Astrocyte of the cerebellum (primary cell): ENCODE measurements around the gene RNU6-1.

ENCODE experiments used
- DNase-seq: peaks from one replicate; pipeline ENCODE4 v3.0.0-alpha.2; 2011; ENCODE audit warnings: low read depth
- H3K4me3 ChIP-seq: 2 replicates; pipeline ENCODE4 v1.5.1; 2011; ENCODE audit warnings: mild to moderate bottlenecking, low read depth, low read length, moderate library complexity
- in situ Hi-C: cut with HindIII; loops from 2 replicates; pipeline ENCODE4 v1.10.0; 2017; ENCODE audit warnings: low sequenced_read_pairs
- TF ChIP-seq, protein P1 (sequence below): IDR thresholded peaks from 2 replicates; pipeline ENCODE4 v1.5.1; 2012; ENCODE audit warnings: low read length, low read depth, moderate library complexity, mild to moderate bottlenecking; ENCODE audit errors: missing control alignments

RNU6-1 gene

DNA sequence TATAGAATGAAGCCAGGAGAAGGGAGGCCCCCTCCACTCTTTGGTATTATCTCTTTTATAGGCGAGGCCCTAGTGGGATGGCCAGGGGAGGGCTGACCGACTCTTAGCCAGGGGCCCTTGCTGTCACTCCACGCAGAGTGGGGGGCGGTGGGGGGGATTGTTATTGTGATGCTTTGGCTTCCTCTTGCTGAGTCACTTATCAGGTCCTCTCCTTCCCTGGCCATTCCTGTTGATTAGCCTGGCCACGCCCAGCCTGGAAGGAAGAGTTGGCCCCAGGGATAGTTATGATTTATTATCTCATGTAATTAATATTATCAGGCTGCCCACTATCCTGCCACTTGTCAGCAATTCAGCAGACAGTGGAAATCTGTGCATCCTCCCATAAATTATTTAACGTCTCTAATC is 40.0 kb downstream of the RNU6-1 start:
- TF ChIP-seq, protein P1, sequence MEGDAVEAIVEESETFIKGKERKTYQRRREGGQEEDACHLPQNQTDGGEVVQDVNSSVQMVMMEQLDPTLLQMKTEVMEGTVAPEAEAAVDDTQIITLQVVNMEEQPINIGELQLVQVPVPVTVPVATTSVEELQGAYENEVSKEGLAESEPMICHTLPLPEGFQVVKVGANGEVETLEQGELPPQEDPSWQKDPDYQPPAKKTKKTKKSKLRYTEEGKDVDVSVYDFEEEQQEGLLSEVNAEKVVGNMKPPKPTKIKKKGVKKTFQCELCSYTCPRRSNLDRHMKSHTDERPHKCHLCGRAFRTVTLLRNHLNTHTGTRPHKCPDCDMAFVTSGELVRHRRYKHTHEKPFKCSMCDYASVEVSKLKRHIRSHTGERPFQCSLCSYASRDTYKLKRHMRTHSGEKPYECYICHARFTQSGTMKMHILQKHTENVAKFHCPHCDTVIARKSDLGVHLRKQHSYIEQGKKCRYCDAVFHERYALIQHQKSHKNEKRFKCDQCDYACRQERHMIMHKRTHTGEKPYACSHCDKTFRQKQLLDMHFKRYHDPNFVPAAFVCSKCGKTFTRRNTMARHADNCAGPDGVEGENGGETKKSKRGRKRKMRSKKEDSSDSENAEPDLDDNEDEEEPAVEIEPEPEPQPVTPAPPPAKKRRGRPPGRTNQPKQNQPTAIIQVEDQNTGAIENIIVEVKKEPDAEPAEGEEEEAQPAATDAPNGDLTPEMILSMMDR: no peak
- in situ Hi-C loops: no loop called here
- no peak overlapping the region for H3K4me3 ChIP-seq
- DNase-seq: no peak

DNA sequence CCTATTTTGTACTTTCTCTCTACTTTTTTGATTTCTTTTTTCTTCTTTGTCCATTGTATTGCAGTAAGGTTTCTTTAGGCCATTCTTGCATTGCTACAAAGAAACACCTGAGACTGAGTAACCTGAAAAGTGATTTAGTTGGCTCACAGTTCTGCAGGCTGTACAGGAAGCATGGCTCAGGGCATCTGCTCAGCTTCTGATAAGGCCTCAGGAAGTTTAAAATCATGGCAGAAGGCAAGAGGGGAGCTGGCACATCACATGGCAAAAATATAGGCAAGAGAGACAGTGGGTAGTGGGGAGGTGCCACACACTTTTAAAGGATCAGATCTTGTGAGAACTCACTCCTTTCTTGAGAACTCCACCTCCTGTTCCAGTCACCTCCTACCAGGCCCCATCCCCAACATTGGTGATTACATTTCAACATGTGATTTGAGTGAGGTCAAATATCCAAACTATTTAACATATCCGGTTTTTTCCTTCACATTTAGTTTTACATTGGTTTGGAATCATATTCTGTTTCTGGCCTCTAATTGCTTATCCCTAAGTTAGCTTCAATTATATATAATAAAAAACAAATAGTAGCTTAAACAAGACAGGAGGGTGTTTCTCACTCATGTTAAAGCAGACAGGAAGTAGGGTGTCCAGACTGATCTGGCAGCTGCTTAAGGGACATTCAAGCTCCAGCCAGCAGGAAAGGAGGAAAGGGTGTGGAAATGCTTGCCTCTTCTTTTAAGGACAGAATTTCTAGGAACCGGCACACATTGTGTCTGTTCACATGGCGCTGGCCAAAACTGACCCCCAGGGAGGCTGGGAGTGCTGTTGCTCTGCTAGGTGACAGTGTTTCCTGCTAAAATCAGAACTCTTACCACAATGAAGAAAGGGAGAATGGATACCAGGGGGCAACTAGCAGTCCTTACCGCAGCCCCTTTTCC is 43.4 kb downstream of the RNU6-1 start:
- in situ Hi-C loops: no loop called here
- TF ChIP-seq, protein P1: no peak
- H3K4me3 ChIP-seq: no peak overlapping the region
- no peak for DNase-seq

DNA sequence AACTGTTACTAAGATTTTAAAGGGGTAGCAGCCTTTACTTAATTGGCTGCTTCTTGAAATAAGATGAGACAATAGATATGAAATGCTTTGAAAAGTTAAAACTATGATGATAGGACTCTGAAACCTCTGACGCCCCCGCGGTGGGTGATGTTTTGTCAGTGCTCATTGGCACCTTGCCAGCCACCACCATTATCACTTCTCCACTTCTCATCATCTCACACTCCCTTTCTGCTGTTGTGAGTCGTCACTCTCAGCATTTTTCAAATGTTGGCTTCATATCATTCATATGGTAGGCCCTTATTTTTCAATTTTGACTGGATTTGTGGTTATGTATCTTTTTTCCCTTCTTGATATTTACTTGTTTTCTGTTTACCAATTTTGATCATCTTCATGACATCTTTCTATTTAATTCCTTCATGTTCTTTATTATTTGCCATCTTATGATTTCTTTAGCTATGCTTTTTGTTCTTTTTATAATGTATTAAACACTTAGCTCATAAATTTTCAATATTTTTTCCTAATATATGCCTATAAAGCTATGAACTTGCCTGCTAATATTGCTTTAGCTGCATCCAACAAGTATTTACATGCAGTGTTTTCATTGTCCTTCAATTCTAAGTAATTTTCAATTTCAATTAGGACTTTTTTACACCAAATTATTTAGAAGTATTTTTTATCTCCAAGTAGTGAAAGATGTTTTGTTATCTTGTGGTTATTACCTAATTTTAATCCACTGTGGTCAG is 44.8 kb downstream of the RNU6-1 start:
- TF ChIP-seq, protein P1: no peak
- in situ Hi-C loops: no loop called here
- no peak overlapping the region for H3K4me3 ChIP-seq
- no peak for DNase-seq

DNA sequence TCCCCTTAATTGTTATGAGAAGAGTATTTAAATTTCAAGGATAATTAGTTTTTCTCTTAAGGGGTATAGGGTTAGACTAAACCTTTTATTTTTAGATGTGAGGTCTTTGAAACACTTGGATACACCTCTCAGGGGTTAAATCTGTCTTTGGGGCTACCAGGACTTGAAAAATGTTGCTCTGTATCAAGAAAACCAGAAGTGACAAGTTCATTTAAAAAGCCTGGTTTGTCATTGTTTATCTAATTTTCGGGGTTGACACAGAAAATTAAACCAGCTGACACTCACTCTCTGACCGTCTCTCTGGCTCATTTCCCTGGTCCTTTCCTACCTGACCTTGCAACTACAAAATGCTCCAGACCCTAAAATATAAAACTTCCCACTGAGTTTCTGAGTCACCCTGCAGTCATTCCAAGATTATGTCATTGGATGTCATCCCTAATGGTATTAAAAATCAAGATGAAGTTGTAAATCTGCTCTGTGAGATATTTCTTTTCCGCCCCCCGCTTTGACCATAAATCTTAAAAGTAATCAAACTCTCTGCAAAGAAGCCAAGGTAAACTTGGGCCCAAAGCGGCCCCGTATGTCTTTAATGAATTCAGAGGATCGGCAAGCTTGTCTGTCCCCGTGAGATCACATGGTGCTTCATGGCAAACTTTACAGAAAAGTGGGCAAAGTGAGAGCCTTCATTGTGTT is 47.4 kb downstream of the RNU6-1 start:
- DNase-seq: no peak
- H3K4me3 ChIP-seq: no peak overlapping the region
- TF ChIP-seq, protein P1: no peak
- in situ Hi-C loops: no loop called here

DNA sequence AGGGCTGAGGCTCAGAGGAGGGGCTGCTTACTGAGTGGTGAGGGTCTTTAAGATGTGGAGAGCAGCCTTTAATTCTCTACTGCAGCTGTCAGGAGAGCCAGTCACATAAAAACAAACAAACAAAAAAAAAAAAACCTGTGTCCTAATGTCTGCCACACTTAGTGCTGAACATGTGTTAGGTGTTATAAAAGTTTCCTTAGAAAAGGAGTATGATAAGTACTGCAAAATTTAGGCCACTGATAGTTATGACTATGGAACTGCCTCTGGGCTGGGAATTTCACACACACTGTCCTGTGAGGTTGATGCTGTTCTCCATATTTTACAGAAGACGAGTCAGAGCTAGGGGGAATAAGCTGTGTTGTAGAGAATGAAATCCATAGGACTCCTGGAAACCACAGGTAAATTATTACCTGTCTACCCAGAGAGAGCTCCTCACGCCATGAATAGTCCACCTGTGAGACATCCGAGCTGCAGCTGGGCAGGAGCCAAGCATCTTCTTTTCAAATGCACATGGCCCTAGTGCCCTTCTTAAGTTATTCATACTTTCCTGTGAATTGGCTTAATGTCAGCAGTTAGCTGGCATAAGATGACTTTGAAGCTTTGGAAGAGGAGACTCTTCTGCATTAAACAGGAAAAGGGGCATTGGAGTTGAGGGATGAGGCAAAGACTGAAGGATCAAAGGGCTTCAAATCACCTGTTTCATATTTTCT is 49.1 kb downstream of the RNU6-1 start:
- TF ChIP-seq, protein P1: no peak
- H3K4me3 ChIP-seq: no peak overlapping the region
- DNase-seq: no peak
- in situ Hi-C loops: no loop called here
